Ureter (tissue), 1 donor: Measurements from ENCODE around the gene PALMD. TPM values are rescaled to one million over a fixed set of nuclear protein-coding genes. Genes with fewer than 3 reads are reported as not detected.

Source experiments
- DNase-seq: peaks from one replicate; pipeline ENCODE4 v3.0.0-alpha.2; 2020; ENCODE audit warnings: low spot score
- total RNA-seq: library from RNA; stranded (reverse); gene quantifications from one replicate; pipeline ENCODE4 v1.2.4, GENCODE V29; 2023
- donor health status: DM: yes; HTN: yes; CAD: no.

PALMD gene
- total RNA-seq, 1 donor from 2014 or later: 29.1 TPM

DNA sequence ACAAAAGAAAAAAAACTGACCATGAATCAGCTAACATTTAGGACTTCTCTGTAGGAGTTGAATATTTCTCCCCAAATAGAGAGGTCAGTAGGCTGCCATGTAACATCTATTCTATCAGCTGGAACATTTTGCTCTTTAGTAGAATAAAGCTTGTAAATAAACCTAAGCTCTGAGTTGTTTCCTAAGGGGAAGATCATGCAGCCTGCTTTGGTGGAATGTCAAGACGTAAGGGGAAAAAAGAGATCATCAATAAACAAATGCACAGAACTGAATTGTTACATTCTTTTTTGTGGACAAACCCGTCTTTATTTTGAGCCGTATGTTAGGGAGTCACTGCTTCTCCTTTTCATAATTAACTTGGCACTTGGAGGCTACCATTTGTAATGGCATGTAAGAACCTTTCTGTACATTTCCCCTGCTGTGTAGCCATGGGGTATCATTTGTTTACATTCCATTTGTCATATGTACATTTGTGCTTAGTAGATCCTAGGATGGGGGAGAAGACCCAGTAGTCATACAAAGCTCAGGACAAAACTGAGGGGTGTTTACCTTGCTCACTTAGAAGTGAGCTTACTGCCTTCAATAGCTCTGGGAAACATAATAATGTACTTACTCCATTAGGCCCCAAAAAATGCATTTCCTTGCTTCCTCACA is 10.8 kb upstream of the PALMD start:
- no peak for DNase-seq

DNA sequence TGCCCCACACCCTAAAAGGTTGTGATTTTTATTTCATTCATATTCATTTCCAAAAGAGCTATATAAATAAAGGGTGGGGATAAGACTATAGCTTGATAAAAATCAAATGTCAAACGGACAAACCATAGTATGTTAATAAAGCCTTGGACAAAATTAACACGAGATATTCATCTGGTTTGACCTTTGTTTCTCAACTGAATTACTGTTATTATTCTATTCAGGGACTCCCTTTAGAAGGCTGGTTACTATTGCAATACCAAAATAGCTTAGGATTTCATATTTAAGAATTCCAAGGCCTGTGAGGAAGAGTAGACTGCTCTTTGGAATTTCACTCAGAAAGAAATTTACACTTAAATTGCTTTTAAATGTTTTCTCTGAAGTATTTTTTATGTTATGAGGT is 10.2 kb upstream of the PALMD start:
- DNase-seq: no peak

DNA sequence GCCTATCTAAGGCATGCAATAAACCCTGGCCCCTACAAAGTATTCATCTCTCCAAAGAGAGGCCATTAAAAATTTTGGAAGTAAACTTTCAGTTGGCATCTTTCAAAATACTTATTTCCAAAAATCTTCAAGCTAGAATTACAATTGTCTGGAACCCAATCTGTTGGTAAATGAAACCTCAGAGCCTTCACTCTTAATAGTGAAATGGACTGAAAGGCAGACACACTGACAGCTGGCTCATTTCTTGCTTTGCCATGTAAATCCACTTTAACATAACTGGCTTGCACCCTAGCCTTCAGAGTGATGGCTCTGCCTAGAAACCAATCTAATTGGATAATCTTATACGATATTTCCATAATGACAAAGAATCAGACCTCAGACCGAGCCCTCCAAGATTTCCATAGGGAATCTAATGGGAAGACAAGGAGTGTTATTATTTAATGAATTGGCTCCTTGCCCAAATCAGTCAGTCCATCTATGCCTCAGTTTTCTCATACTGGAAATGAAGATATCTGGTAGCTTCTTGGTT is 9.2 kb upstream of the PALMD start:
- DNase-seq: no peak

DNA sequence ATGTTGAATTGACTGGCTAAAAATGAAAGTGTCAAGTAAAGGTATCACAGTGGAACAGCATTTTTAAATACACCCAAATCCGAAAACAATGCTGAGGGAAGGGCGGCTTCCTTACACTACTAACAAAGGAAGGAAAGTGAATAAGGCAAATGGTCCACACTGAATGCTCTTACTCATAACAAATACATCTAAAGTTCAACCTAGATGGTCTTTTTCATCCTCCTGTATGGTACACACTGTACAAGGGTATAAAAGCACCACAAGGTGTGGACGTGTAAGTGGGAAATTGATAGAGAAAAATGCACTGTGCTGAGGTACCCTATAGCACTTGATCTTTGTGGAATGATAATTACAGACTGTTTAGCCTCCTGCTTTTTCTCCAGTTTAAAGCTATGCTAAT is 7.1 kb upstream of the PALMD start:
- DNase-seq: no peak

DNA sequence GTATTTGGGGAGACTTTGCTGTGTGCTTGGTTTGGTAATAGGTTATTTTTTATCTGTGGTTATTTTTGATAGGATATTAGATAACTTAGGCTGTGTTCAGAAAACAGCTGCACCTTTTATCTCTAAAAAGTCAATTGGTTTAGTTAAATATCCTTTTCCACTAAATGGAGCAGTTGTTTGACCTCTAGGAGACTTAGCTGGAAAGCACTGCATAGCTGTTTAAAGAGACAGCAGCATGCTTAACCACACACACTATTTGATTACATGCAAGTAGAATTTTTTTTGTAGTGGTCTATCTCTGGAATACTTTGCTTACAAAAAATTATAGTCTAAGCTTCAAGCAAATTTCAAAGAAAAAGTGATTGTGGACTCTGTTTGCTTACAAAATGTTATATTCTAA is 6.5 kb upstream of the PALMD start:
- no peak for DNase-seq

DNA sequence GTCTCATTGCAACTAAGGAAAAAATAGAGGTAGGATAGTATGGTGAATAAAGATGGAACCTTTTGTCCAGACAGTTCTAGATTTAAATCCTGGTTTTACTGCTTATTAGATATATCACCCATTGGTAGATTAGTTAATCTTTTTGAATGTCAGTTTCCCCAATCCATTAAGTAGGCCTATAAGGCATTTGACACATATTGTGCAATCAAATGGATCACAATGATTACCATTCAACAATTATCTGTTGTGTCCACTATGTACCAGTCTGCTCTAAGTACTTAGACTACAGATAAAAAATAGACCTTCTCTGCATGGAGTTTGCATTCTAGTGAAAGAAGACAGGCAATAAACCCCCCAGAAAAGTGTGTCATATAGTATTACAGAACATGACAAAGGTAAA is 6.0 kb upstream of the PALMD start:
- no peak for DNase-seq

DNA sequence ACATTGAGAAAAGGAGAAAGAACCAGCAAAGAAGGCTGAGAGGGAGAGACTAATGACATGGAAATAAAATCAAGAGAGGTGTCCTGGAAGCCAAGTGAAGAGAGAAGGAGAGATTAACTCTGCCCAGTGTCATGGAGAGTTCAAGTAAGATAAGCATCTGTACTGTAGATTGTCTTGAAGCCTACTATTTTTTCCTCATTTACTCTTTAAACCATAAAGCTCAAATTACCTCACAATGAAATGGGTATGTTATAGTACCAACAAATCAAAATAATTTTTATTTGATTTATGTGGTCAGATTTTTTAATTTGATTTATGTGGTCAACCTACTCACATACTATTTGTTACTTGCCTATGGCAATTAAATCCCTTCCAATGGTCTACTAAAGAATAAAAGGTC is 5.2 kb upstream of the PALMD start:
- DNase-seq: no peak

DNA sequence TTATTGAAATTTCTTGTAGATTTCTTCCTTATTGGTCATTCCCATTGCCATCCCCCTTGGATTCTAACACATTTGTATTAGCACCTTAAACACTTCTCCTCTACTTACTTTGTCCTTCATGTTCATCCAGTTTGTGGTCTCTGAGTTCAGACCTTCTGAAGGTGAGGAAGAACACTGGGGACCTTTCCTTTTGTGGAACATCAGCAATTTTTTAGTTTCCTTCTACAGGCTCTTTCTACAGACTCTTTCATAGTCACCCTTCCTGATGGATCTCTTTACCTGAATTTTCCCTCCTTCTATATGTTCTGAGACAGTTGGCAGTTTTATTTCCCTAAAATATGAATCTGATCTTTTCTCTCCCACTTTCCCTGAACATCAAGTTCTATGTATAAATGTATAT is 4.4 kb upstream of the PALMD start:
- no peak for DNase-seq

DNA sequence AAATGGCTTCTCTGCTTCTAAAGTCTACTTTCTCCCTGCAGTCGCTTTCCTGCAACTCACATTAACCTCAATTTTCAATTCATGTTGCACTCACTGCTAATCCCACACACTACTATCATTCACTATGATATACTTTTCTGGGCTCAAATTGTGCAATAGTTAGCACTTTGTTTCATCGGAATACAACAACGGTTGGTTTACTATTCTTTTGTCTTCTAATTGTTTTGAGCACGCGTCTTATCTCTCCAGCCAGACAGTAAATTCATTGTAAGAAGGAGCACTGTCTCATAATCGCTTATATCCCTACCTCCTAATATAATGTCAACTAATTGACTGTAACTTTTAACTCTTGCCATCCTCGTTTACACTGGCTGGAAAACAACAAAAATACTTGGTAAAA is 3.9 kb upstream of the PALMD start:
- no peak for DNase-seq

DNA sequence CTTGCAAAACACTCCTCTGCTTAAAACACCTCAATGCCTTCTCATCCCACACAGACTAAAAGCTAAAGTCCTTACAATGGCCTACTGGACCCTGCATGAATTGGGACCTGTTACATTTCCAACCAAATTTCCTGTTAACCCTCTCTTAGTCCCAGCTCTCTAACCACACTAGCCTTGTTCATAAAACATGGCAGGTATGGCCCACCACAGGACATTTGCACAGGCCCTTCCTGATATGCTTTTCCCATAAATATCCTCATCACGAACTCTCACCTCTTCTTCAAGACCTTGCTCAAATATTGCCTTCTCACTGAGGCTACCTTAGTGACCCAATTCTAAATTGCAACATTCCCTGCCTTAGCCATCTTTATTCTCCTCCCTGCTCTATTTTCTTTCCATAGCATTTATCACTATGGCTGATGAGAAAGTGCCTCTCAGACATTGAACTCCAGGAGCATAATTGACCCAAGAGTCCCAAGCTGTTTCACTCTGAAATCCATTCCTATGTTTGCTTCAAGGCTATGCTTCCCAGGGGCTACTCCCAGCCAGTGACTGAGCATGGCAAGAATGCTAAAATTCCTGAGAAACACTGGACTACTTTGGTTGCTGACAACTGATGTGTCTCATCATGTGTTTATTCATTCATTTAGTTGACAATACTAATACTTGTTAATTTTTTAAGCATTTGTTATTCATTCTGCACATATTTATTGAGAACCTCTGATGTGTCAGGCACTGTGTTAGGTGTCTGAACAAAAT is 2.7 kb upstream of the PALMD start:
- DNase-seq: no peak

DNA sequence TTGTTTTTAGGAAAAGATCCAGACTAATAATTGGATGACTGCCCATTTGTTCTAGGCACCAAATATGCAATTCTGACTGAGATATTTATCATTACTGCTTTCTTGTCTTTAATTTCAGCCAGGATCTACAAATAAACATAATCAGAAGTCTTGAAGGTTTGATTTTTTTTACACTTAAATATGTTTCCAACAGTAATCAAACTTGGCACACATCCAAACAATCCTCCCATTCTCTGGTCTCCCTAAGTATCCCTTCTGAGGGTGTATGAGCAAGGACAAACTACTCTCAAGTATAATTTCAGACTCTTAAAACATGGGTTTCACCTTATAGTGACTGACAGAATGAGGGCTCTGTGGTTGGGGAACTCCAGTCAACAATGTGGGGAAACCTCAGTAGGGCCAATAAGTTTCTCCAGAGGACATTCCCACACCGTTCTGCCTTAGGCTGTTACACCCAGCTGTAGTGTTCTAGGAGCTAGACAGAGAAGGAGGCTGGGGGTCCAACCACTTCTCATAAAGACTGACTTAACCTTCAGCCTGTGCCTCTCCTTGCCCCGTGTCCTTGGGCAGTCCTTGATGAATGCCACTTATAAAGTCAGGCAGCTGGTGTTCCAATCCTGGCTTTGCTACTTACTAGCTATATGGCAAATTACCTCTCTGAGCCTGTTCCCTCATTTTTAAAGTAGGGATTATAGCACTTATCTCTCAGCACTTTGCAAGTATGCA is 1.5 kb upstream of the PALMD start:
- no peak for DNase-seq

DNA sequence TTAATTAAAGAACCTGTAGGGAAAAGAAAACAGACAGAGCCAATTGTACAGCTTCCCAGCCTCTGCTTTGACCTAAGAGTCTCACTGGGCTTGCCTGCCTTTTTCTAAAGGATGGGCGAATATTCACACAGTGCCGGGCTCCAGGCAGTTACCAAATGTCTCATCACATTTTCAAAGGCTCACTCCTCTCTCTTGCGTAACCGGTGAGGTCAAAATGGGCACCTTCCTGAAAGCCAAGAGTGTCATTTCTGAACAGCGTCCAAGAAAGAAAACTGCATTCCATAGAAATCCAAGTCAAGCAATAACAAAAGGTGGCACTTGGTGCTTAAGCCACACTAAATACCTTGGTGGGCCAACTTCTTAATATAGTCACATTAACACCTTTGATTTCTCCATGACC is 710 bp upstream of the PALMD start:
- peak; percentile 52 for DNase-seq

DNA sequence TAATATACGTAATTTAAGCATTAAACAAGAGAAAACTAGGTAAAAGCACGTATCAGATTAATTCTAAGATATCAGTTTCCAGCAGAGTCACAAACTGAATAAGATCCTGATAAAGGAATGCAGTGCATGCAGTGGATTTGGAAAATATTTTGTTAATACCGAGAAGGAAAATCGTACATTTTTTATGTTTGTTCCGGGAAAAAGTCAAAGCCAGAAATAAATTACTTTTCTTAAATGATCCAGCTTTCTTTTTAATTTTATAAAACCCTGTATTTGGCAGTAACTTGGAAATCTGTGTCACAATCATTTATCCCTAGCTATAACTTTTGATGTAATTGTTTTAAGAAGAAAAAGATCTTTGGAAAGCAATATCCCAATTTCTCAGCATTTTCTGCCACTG is 955 bp downstream of the PALMD start:
- no peak for DNase-seq

DNA sequence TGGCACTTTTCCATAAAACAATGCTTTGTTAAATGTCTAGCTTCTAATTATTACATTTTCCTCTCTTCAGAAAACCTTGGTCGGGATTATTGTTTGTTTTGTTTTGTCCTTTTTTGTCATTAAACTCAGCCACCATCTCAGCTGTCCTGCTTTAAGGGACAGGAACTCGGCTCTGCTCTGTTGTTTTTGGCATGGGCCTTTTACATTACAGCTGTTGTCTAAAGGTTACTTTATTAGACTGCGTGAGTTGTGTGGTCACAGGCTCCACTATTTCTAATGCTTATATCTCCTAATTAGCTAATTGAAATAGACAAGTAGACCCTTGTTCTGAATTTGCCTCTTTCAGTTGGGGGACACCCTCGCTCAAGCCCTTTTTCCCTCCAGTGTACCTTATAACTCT is 1.6 kb downstream of the PALMD start:
- no peak for DNase-seq

DNA sequence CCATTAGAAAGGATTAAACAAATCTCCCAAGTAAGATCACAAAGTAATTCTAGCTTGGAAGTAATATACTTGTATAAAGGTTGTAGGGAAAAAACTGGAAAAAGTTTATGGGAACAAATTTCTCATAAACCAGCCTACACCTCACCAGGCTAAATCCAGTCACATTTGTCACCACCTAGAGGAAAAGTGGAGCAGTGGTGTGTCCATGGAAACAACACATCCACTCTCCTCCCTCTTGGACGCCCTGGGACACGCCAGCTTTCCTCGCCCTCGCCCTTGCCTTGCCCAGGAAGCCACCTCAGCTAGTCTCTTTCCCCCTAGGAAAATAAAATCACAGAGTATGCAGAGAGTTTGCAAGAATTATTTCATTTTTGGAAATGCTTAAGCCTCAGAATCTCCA is 2.2 kb downstream of the PALMD start:
- DNase-seq: no peak

DNA sequence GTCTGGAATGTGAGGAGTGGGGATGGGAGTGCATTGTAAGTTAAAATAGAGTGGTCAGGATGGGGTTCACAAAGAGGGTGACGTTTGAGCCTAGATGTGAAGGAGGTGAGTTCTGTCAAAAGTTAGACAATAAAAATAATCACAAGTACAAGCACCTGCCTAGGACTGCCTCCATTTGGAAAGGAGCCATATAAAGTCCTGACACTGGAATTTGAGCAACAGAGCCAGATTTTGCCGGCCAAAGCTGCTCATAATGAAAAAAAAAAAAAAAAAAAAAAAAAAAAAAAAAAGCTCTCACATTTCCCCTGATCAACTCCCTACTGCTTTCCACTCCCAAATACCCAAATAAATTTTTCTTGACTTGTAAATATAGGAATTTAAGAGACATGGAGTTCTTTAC is 4.1 kb downstream of the PALMD start:
- DNase-seq: no peak

DNA sequence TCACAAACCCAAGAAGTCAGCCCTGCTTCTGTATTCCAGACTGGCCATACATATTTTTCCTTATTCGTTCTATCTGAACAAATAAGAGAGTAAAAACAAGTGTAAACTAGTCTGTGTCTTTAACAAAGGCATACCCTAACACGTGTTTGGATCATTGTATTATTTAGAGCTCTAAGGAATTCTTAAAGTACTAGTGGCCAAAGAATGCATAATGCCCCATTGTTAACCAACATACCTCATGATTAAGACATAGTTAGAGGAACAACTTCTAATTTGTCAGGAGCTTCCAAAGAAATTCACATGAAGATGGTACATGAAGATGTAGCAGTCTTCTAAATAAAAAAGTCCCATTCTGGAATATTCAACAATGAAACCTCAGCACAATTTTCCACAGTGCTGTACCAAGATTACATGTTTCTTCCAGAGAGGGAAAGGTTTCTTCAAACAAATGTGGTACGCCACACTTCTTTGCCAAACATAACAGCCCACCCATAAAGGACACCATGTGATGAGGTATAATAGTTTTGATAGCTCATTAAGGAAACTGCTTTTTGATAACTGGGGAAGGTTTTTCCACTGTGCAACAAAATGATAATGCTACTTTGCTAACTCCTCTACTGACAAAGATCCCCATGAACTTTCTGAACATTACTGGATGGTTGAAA is 5.0 kb downstream of the PALMD start:
- DNase-seq: no peak

DNA sequence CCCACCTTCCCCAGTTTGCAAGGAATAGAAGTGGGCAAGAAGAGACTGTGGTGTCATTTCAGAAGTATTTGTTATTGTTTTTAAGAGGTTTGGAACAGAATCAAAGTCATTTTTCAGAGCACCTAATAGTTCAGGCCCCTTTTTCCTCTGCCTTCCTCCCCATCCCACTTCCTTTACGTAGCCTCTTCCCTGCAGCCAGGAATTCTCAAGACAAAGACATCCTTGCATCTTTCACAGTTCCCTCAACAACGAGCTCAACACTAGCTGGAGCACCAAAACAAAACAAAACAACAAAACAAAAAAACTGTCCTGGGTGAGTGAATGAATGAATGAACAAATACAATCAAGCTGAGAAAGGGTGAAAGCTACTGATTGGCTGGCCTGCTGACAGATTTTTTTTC is 7.0 kb downstream of the PALMD start:
- no peak for DNase-seq

DNA sequence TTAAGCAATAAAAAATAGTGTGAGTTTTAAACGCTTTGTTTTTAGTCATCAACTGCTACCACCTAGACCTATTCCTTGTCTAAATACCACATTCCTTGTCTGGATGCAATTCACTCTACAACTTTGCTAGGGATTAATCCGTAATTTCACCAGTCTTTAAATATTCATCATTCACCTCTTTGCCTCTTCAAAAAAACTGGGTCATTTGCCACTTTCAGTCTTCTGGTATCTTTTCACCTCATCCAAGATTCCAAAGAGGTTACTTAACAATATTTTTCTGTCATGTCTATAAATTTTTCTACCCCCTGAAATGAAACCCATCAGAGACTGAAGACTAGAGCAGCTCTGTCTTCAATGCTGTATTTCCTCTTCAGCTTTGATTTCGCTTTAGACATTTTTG is 9.5 kb downstream of the PALMD start:
- DNase-seq: no peak

DNA sequence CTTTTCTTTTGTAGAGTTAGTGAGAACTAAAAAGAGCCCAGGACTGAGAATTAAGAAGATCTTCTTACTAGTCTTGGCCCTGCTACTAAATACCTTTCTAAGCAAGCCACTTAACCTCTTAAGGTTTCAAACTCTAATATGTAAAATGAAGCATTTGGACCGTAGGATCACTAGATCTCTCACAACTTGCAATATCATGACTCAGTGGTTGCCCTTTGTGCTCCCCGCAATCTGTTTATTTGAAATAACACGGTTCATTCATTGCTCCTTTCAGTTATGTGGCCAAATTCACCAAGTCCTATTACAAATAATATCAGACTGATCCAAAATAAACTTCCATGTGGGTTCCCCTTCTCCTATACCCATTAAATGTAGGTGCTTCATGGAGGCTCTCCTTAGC is 10.8 kb downstream of the PALMD start:
- DNase-seq: no peak

DNA sequence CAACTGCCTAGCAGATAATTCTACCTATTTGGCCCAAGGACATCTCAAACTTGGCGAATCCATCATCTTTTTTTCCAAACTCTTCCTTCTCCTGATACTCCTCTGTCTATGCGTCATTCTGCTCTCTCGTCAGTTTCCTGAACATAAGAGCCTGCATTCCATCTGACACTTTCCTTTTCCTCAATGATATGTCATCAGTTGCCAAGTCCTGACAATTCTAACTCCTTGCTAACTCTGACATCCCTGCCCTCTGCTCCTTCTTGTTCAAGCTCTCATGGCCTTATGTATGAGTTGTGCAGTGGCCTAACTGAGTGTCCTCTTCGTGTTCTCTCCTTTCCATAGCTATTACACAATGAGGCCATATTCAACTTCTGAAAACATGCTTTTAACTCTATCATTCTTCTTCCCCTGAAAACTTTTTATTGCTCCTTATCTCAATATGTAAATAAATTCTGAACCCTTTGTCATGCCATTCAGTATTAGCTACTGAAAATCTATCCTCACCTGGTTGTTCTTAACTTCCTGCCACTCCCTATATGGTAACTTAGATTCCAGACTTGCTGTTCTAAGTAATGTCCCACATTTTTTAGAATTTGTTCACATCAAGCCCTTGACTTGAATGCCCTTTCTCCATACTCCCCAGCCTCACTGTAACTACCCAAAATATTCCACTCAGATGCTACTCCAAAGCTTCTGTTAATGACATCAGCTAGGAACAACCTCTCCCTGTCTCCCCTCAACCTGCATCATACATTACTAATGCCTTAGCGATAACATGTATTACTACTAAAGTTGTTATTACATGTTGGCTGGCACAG is 11.5 kb downstream of the PALMD start:
- DNase-seq: no peak

DNA sequence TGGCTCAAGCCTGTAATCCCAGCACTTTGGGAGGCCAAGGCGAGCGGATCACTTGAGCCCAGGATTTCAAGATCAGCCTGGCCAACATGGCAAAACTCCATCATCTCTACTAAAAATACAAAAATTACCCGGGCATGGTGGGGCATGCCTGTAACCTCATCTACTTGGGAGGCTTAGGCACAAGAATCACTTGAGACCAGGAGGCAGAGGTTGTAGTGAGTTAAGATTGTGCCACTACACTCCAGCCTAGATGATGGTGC is 12.0 kb downstream of the PALMD start:
- DNase-seq: no peak
